Measurements from ENCODE around the gene BRMS1.

The BRMS1 gene

GRCh38 chr11:66288671-66289547 lies 56.0 kb downstream of the BRMS1 start, which contains the start of gene YIF1A:
Gene YIF1A, minus strand, starts transcription at chr11:66289143. Its CDS starts 158 bp downstream, at chr11:66288985.
- TF ChIP-seq POLR2A (IDR thresholded peaks at IDR 0.05; ENCODE audit: low read depth, low read length) = peak; percentile 95
- DNase-seq (ENCODE audit: insufficient read length, low spot score) (peak; percentile 100), FAIRE-seq (peak; percentile 15)

GRCh38 chr11:66287889-66288670 lies 56.8 kb downstream of the BRMS1 start:
- DNase-seq (ENCODE audit: insufficient read length, low spot score) (no peak), FAIRE-seq (no peak)
- no peak for TF ChIP-seq POLR2A (IDR thresholded peaks at IDR 0.05; ENCODE audit: low read depth, low read length)
